HepG2 (cell line): ENCODE data around the gene TRIM44. TPM values are rescaled to one million over a fixed set of nuclear protein-coding genes. Genes with fewer than 3 reads are reported as not detected.

Experiments used
- ATAC-seq: fragments of 200-7000 bp; cut with Tn5 transposase; 3 replicates; pipeline ENCODE4 v1.9.1; 2020; ENCODE audit warnings: mild to moderate bottlenecking, moderate library complexity
- BruUV-seq: library from RNA; stranded (reverse); fragments of 400-500 nt; replicated peaks from 2 replicates; lab custom pipeline; 2021; lab: Mats Ljungman, UMichigan
- CTCF ChIA-PET: fragments of 300-600 bp; formaldehyde crosslinking; extraction: SDS; loops from one replicate; lab custom pipeline; 2021; ENCODE audit warnings: low total read pairs, inconsistent platforms, low intra/inter-chr PET ratio; lab: Yijun Ruan, JAX
- POLR2A ChIA-PET: fragments of 350-600 bp; sonication (Branson Sonifier 250); formaldehyde crosslinking; loops from one replicate; lab custom pipeline; 2020; ENCODE audit warnings: antibody characterized with exemption, inconsistent platforms; lab: Yijun Ruan, JAX
- DNase-seq: peaks from one replicate; pipeline ENCODE4 v3.0.0-alpha.2; 2015; ENCODE audit warnings: low spot score
- FAIRE-seq: peaks from 3 replicates; lab custom pipeline; 2011; peaks lifted over from hg19 to GRCh38; lab: Jason Lieb, UNC
- H2AFZ ChIP-seq: one replicate; pipeline ENCODE4 v1.6.1; 2011; ENCODE audit warnings: low read length, inconsistent platforms
- H3K27ac ChIP-seq: fragments of 300-600 bp; 3 replicates; pipeline ENCODE4 v1.8.0; 2011; ENCODE audit warnings: mixed run types, mild to moderate bottlenecking, mixed read lengths, low read length, inconsistent platforms; ENCODE audit not compliant: insufficient read depth; ENCODE audit errors: extremely low read length
- H3K27me3 ChIP-seq, 2 experiments: fragments of 200-600 bp in 1 of 2; 2 replicates in 1 of 2; 3 replicates in 1 of 2; pipeline versions ENCODE4 v1.6.0 to v1.8.0; 2011; ENCODE audit warnings: low read length in 2 of 2, mild to moderate bottlenecking in 2 of 2, moderate library complexity in 2 of 2, inconsistent platforms in 1 of 2; ENCODE audit not compliant: insufficient read depth in 2 of 2, control insufficient read depth in 1 of 2
- H3K36me3 ChIP-seq, 2 experiments: fragments of 200-600 bp in 1 of 2; replicated peaks in 1 of 2; 2 replicates in 1 of 2; 3 replicates in 1 of 2; pipeline versions ENCODE4 v1.5.1 to v1.8.0; 2011; ENCODE audit warnings: low read length in 2 of 2, inconsistent platforms in 1 of 2; ENCODE audit not compliant: insufficient read depth in 2 of 2, control insufficient read depth in 1 of 2
- H3K4me1 ChIP-seq: 2 replicates; pipeline ENCODE4 v1.5.1; 2012; ENCODE audit warnings: low read length, inconsistent platforms; ENCODE audit not compliant: insufficient read depth
- H3K4me2 ChIP-seq: 2 replicates; pipeline ENCODE4 v1.6.0; 2011; ENCODE audit warnings: low read depth, low read length, inconsistent platforms
- H3K4me3 ChIP-seq, 3 experiments: fragments of 200-600 bp in 1 of 3; sonication (generic), shearing (Covaris generic) in 1 of 3; replicated peaks in 1 of 3; 2 replicates each; pipeline ENCODE4 v1.5.1; 2011 to 2016; ENCODE audit warnings: low read length in 3 of 3, inconsistent platforms in 2 of 3, low read depth in 2 of 3, mild to moderate bottlenecking in 2 of 3, control low read depth in 1 of 3, mixed read lengths in 1 of 3; ENCODE audit not compliant: insufficient read depth in 1 of 3
- H3K79me2 ChIP-seq: one replicate; pipeline ENCODE4 v1.6.1; 2011; ENCODE audit warnings: low read length, inconsistent platforms; ENCODE audit not compliant: insufficient read depth
- H3K9ac ChIP-seq: 2 replicates; pipeline ENCODE4 v1.6.0; 2011; ENCODE audit warnings: mild to moderate bottlenecking, low read depth, low read length, inconsistent platforms; ENCODE audit not compliant: insufficient read depth
- H3K9me3 ChIP-seq: 2 replicates; pipeline ENCODE4 v1.5.1; 2012; ENCODE audit warnings: mild to moderate bottlenecking, low read length
- H4K20me1 ChIP-seq: 2 replicates; pipeline ENCODE4 v1.6.0; 2011; ENCODE audit warnings: inconsistent platforms, mild to moderate bottlenecking, low read length, moderate library complexity; ENCODE audit not compliant: insufficient read depth
- ATF1 ChIP-seq: IDR thresholded peaks from 2 replicates; pipeline ENCODE4 v1.6.1; 2016; ENCODE audit warnings: mild to moderate bottlenecking, control low read depth
- ATRX ChIP-seq: sonication (generic); formaldehyde crosslinking; IDR thresholded peaks from 2 replicates; pipeline ENCODE4 v1.4.0; 2020; ENCODE audit warnings: missing genetic modification reagents, borderline replicate concordance
- BRD4 ChIP-seq: sonication (generic); formaldehyde crosslinking; IDR thresholded peaks from 2 replicates; pipeline ENCODE4 v1.4.0; 2020; ENCODE audit warnings: missing genetic modification reagents
- MAF1 ChIP-seq: sonication (generic); formaldehyde crosslinking; IDR thresholded peaks from 2 replicates; pipeline ENCODE4 v1.5.0; 2020; ENCODE audit warnings: missing genetic modification reagents, borderline replicate concordance
- PCBP2 ChIP-seq: fragments of 200-400 bp; formaldehyde crosslinking; optimal IDR thresholded peaks from 2 replicates; pipeline ENCODE3; 2018; ENCODE audit warnings: low read length, low read depth; ENCODE audit not compliant: poor library complexity, severe bottlenecking
- RARA ChIP-seq: IDR thresholded peaks from 2 replicates; pipeline ENCODE4 v1.6.1; 2016; ENCODE audit warnings: missing genetic modification reagents, missing compliant biosample characterization
- SMYD3 ChIP-seq: sonication (generic); formaldehyde crosslinking; IDR thresholded peaks from 2 replicates; pipeline ENCODE4 v1.8.1; 2023; ENCODE audit warnings: mild to moderate bottlenecking, missing genetic modification reagents
- TBL1XR1 ChIP-seq: fragments of 150-350 bp; IDR thresholded peaks from 2 replicates; pipeline ENCODE4 v1.6.1; 2014; ENCODE audit warnings: borderline replicate concordance, low read length; ENCODE audit not compliant: partially characterized antibody
- ZFP41 ChIP-seq: sonication (generic); formaldehyde crosslinking; IDR thresholded peaks from 2 replicates; pipeline ENCODE4 v1.4.0; 2020; ENCODE audit warnings: mild to moderate bottlenecking, missing genetic modification reagents, borderline replicate concordance
- ZFX ChIP-seq: sonication (generic); formaldehyde crosslinking; IDR thresholded peaks from 2 replicates; pipeline ENCODE4 v1.4.0; 2020; ENCODE audit warnings: mild to moderate bottlenecking, low read depth, missing genetic modification reagents, moderate library complexity
- ZNF138 ChIP-seq: sonication (generic); formaldehyde crosslinking; IDR thresholded peaks from 2 replicates; pipeline ENCODE4 v1.5.0; 2020; ENCODE audit warnings: mild to moderate bottlenecking, low read depth, missing genetic modification reagents
- ZNF335 ChIP-seq: sonication (generic); formaldehyde crosslinking; IDR thresholded peaks from 2 replicates; pipeline ENCODE4 v1.4.0; 2020; ENCODE audit warnings: missing genetic modification reagents
- ZNF547 ChIP-seq: sonication (generic); formaldehyde crosslinking; IDR thresholded peaks from 2 replicates; pipeline ENCODE4 v1.5.1; 2020; ENCODE audit warnings: mild to moderate bottlenecking, missing genetic modification reagents
- ZNF577 ChIP-seq: sonication (generic); formaldehyde crosslinking; IDR thresholded peaks from 2 replicates; pipeline ENCODE4 v1.4.0; 2020; ENCODE audit warnings: mild to moderate bottlenecking, low read depth, missing genetic modification reagents, borderline replicate concordance
- ZNF709 ChIP-seq: sonication (generic); formaldehyde crosslinking; IDR thresholded peaks from 2 replicates; pipeline ENCODE4 v1.5.0; 2020; ENCODE audit warnings: mild to moderate bottlenecking, missing genetic modification reagents
- ZNF75D ChIP-seq: sonication (generic); formaldehyde crosslinking; IDR thresholded peaks from 2 replicates; pipeline ENCODE4 v1.8.1; 2023; ENCODE audit warnings: missing genetic modification reagents, mild to moderate bottlenecking, borderline replicate concordance
- ZNF816 ChIP-seq: sonication (generic); formaldehyde crosslinking; IDR thresholded peaks from 2 replicates; pipeline ENCODE4 v1.8.0; 2022; ENCODE audit warnings: missing genetic modification reagents, mild to moderate bottlenecking, borderline replicate concordance
- ZNF878 ChIP-seq: sonication (generic); formaldehyde crosslinking; IDR thresholded peaks from 2 replicates; pipeline ENCODE4 v1.8.1; 2023; ENCODE audit warnings: mild to moderate bottlenecking, missing genetic modification reagents, moderate library complexity
- whole genome bisulfite sequencing: methylation state at CpG from one replicate; pipeline ENCODE4 v1.1.6; 2017; ENCODE audit warnings: low lambda C conversion rate; 5-methylcytosine and 5-hydroxymethylcytosine counted together
- in situ Hi-C: cut with HindIII; loops from 2 replicates; pipeline ENCODE4 v1.10.0; 2017; ENCODE audit warnings: low pct_unique_long_range_greater_than_20kb; ENCODE audit not compliant: extremely low pct_ligation_motif_present
- intact Hi-C: fragments of 100-400 bp; cut with micrococcal nuclease; formaldehyde crosslinking; loops from one replicate; pipeline ENCODE4 v1.10.0; 2022; ENCODE audit not compliant: unreplicated experiment
- polyA plus RNA-seq, 8 experiments: library from polyadenylated mRNA; depleted of rRNA in 3 of 8; stranded (reverse) in 7 of 8; unstranded in 1 of 8; fragments of >200 nt; fragmentation: Illumina TruSeq in 4 of 8; extraction: Trizol in 4 of 8; gene quantifications; 2 replicates each; pipeline versions ENCODE4 v1.2.1 to v1.2.3, GENCODE V29; 2011 to 2016; ENCODE audit warnings: low read depth in 4 of 8, missing spikeins in 1 of 8, mixed read lengths in 1 of 8; ENCODE audit not compliant: insufficient read depth in 1 of 8
- total RNA-seq, 5 experiments: library from RNA; depleted of rRNA; stranded (reverse); fragments of >200 nt; fragmentation: Illumina TruSeq; extraction: Trizol; gene quantifications; 2 replicates each; pipeline ENCODE4 v1.2.3, GENCODE V29; 2016; ENCODE audit warnings: low read depth in 1 of 5
- TF ChIP-seq, protein P1 (sequence below): fragments of 450-650 bp; IDR thresholded peaks from 2 replicates; pipeline ENCODE4 v1.6.1; 2016

TRIM44 gene
- total and polyA plus RNA-seq, 2 of the 13 experiments (the other 11 are each of a cell fraction or from before 2014, with no cell fraction given) = 22.7 to 50.3 TPM

DNA sequence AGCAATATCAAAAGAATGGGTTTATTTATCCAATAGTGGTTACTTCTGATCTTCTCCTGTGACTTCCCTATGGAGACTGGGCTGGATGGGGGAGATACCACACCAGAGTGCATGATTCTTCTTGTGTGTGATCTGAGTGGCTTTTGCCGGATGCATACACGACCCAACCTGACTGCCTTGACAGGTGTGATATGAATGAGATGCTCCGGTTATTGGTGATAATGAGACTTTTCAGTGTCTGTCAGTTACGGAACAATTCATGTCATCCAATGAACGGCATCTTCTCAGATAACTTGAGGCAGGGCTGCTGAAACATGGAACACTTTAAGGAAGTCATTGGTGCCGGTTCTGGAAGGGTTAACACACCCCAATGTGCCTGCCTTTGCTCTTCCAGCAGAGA lies 26.6 kb upstream of the TRIM44 start:
- no peaks in the 10 kb centered on the region for H3K9me3 ChIP-seq
- no peaks in the 10 kb centered on the region for H3K36me3 ChIP-seq
- in situ Hi-C loops = no loop called here
- peaks cover 11% of the 10 kb centered on the region for H3K4me1 ChIP-seq
- no peak overlapping the region for H2AFZ ChIP-seq
- DNase-seq (no peak), ATAC-seq (no peak), FAIRE-seq (no peak)
- no peak overlapping the region for H3K4me2 ChIP-seq
- no peaks in the 10 kb centered on the region for H3K79me2 ChIP-seq
- no peak overlapping the region for H3K9ac ChIP-seq
- H3K27me3 ChIP-seq = peaks cover 0 to 21% of the 10 kb centered on the region in 2 experiments; a peak in 2 of 5 replicates
- ChIA-PET CTCF (no interaction called here), POLR2A (no interaction called here)
- no TSS peak for BruUV-seq
- no peaks in the 10 kb centered on the region for H4K20me1 ChIP-seq
- intact Hi-C loops = no loop called here
- H3K27ac ChIP-seq = no peak overlapping the region
- H3K4me3 ChIP-seq = no peak overlapping the region
- no peak for TF ChIP-seq PCBP2
- TF ChIP-seq ZFP41 (CRISPR knock-in tag) = no peak
- no peak for TF ChIP-seq ZFX (CRISPR knock-in tag)
- TF ChIP-seq ZNF335 (CRISPR knock-in tag) = no peak
- TF ChIP-seq RARA (CRISPR knock-in tag) = no peak
- no peak for TF ChIP-seq BRD4 (CRISPR knock-in tag)
- TF ChIP-seq, protein P1, sequence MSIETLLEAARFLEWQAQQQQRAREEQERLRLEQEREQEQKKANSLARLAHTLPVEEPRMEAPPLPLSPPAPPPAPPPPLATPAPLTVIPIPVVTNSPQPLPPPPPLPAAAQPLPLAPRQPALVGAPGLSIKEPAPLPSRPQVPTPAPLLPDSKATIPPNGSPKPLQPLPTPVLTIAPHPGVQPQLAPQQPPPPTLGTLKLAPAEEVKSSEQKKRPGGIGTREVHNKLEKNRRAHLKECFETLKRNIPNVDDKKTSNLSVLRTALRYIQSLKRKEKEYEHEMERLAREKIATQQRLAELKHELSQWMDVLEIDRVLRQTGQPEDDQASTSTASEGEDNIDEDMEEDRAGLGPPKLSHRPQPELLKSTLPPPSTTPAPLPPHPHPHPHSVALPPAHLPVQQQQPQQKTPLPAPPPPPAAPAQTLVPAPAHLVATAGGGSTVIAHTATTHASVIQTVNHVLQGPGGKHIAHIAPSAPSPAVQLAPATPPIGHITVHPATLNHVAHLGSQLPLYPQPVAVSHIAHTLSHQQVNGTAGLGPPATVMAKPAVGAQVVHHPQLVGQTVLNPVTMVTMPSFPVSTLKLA = no peak
- 28% methylated on average over 6 of the region's 6 CpGs for WGBS

DNA sequence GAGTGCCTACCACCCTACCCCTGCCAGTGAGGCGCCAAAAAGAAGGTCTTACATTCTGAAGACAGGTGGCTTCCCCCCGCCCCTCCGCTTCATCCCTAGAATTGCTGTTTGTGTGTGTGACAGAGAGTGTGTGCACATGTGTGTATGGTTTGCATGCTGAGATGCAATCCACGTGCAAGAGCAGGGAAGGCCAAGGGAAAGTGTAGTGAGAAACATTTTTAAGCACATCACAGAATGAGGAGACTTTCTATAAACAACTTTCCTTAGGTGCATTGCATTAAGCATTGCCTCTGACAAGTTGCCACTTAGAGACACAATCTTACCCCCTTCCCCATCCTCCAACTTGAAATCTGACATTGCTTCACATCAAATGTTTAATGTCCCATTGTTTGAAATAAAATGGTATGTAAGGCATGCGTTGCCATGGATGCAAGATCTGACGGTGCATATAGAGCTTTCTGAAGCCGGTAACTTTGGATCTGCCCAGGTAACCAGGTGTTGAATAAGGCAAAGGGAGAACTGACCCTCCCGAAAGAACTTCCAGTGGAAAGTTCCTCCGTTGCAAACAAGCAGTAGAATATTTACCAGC lies 22.9 kb upstream of the TRIM44 start:
- POLR2A ChIA-PET = no interaction called here
- Histone ChIP-seq H4K20me1 (no peaks in the 10 kb centered on the region), H3K4me2 (no peak overlapping the region), H3K36me3 (no peaks in the 10 kb centered on the region), H3K9me3 (no peaks in the 10 kb centered on the region), H3K4me3 (no peak overlapping the region), H2AFZ (no peak overlapping the region), H3K27ac (no peak overlapping the region), H3K27me3 (peaks cover 3 to 29% of the 10 kb centered on the region in 2 experiments; a peak in 3 of 5 replicates), H3K4me1 (no peaks in the 10 kb centered on the region), H3K79me2 (no peaks in the 10 kb centered on the region), H3K9ac (no peak overlapping the region)
- in situ Hi-C loops (no loop called here), intact Hi-C loops (no loop called here)
- 39% methylated on average over 9 of the region's 9 CpGs for WGBS
- DNase-seq (no peak), ATAC-seq (no peak), FAIRE-seq (no peak)
- BruUV-seq = no TSS peak
- CTCF ChIA-PET = no interaction called here
- TF ChIP-seq ATRX (CRISPR knock-in tag) (no peak), ATF1 (CRISPR knock-in tag) (no peak), MAF1 (CRISPR knock-in tag) (no peak), ZNF138 (CRISPR knock-in tag) (no peak), ZNF547 (CRISPR knock-in tag) (no peak), TBL1XR1 (no peak), SMYD3 (no peak), ZNF75D (CRISPR knock-in tag) (no peak), ZNF878 (CRISPR knock-in tag) (no peak), ZNF816 (CRISPR knock-in tag) (no peak), ZNF709 (CRISPR knock-in tag) (no peak), ZNF577 (CRISPR knock-in tag) (no peak)
